ENCODE results near the gene RASSF3.

Gene RASSF3

GRCh38 chr12:64737539-64737938 lies 127.2 kb downstream of the RASSF3 start:
- ATAC-seq: no peak
- TF ChIP-seq SNAI2 (CRISPR knock-in tag; IDR thresholded peaks at IDR 0.05) (no peak), ZNF565 (CRISPR knock-in tag; conservative IDR thresholded peaks at IDR 0.05; ENCODE audit: low read depth) (no peak), ZFP3 (CRISPR knock-in tag; IDR thresholded peaks at IDR 0.05) (no peak), PATZ1 (CRISPR knock-in tag; IDR thresholded peaks at IDR 0.05; ENCODE audit: borderline replicate concordance) (no peak), ZNF70 (CRISPR knock-in tag; IDR thresholded peaks at IDR 0.05) (no peak), ISL1 (CRISPR knock-in tag; IDR thresholded peaks at IDR 0.05) (no peak), ESRRG (CRISPR knock-in tag; IDR thresholded peaks at IDR 0.05) (no peak), TOX (CRISPR knock-in tag; IDR thresholded peaks at IDR 0.05; ENCODE audit: borderline replicate concordance) (no peak), PPARA (CRISPR knock-in tag; IDR thresholded peaks at IDR 0.05; ENCODE audit: borderline replicate concordance) (no peak), GLIS3 (CRISPR knock-in tag; IDR thresholded peaks at IDR 0.05) (no peak), CSDC2 (CRISPR knock-in tag; IDR thresholded peaks at IDR 0.05) (no peak), CREB5 (CRISPR knock-in tag; IDR thresholded peaks at IDR 0.05; ENCODE audit: low read depth) (no peak)
- TF ChIP-seq, protein P1, sequence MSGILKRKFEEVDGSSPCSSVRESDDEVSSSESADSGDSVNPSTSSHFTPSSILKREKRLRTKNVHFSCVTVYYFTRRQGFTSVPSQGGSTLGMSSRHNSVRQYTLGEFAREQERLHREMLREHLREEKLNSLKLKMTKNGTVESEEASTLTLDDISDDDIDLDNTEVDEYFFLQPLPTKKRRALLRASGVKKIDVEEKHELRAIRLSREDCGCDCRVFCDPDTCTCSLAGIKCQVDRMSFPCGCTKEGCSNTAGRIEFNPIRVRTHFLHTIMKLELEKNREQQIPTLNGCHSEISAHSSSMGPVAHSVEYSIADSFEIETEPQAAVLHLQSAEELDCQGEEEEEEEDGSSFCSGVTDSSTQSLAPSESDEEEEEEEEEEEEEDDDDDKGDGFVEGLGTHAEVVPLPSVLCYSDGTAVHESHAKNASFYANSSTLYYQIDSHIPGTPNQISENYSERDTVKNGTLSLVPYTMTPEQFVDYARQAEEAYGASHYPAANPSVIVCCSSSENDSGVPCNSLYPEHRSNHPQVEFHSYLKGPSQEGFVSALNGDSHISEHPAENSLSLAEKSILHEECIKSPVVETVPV (CRISPR knock-in tag; IDR thresholded peaks at IDR 0.05): no peak

- TF ChIP-seq BACH2 (CRISPR knock-in tag; IDR thresholded peaks at IDR 0.05; ENCODE audit: borderline replicate concordance) (no peak), TCF4 (CRISPR knock-in tag; IDR thresholded peaks at IDR 0.05; ENCODE audit: borderline replicate concordance) (no peak), OSR1 (CRISPR knock-in tag; IDR thresholded peaks at IDR 0.05) (no peak), ZNF565 (CRISPR knock-in tag; conservative IDR thresholded peaks at IDR 0.05; ENCODE audit: low read depth) (no peak), SNAI2 (CRISPR knock-in tag; IDR thresholded peaks at IDR 0.05) (no peak), CSDC2 (CRISPR knock-in tag; IDR thresholded peaks at IDR 0.05) (no peak), PATZ1 (CRISPR knock-in tag; IDR thresholded peaks at IDR 0.05; ENCODE audit: borderline replicate concordance) (no peak), ESRRG (CRISPR knock-in tag; IDR thresholded peaks at IDR 0.05) (no peak), RARB (CRISPR knock-in tag; IDR thresholded peaks at IDR 0.05) (no peak), TOX (CRISPR knock-in tag; IDR thresholded peaks at IDR 0.05; ENCODE audit: borderline replicate concordance) (no peak), ZC3H10 (CRISPR knock-in tag; IDR thresholded peaks at IDR 0.05) (no peak), ZFP30 (CRISPR knock-in tag; IDR thresholded peaks at IDR 0.05) (no peak), ISL1 (CRISPR knock-in tag; IDR thresholded peaks at IDR 0.05) (no peak), ZNF8 (CRISPR knock-in tag; IDR thresholded peaks at IDR 0.05) (no peak), POU6F1 (CRISPR knock-in tag; IDR thresholded peaks at IDR 0.05; ENCODE audit: borderline replicate concordance, low read depth) (no peak), ZFP3 (CRISPR knock-in tag; IDR thresholded peaks at IDR 0.05) (no peak), PPARA (CRISPR knock-in tag; IDR thresholded peaks at IDR 0.05; ENCODE audit: borderline replicate concordance) (no peak), CREB5 (CRISPR knock-in tag; IDR thresholded peaks at IDR 0.05; ENCODE audit: low read depth) (no peak), GLIS3 (CRISPR knock-in tag; IDR thresholded peaks at IDR 0.05) (no peak)
- TF ChIP-seq, protein P2, sequence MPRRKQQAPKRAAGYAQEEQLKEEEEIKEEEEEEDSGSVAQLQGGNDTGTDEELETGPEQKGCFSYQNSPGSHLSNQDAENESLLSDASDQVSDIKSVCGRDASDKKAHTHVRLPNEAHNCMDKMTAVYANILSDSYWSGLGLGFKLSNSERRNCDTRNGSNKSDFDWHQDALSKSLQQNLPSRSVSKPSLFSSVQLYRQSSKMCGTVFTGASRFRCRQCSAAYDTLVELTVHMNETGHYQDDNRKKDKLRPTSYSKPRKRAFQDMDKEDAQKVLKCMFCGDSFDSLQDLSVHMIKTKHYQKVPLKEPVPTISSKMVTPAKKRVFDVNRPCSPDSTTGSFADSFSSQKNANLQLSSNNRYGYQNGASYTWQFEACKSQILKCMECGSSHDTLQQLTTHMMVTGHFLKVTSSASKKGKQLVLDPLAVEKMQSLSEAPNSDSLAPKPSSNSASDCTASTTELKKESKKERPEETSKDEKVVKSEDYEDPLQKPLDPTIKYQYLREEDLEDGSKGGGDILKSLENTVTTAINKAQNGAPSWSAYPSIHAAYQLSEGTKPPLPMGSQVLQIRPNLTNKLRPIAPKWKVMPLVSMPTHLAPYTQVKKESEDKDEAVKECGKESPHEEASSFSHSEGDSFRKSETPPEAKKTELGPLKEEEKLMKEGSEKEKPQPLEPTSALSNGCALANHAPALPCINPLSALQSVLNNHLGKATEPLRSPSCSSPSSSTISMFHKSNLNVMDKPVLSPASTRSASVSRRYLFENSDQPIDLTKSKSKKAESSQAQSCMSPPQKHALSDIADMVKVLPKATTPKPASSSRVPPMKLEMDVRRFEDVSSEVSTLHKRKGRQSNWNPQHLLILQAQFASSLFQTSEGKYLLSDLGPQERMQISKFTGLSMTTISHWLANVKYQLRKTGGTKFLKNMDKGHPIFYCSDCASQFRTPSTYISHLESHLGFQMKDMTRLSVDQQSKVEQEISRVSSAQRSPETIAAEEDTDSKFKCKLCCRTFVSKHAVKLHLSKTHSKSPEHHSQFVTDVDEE (CRISPR knock-in tag; IDR thresholded peaks at IDR 0.05): no peak
- ATAC-seq: no peak
These were observed 129.5 kb downstream of the RASSF3 start for GRCh38 chr12:64739778-64740177.

Data from SK-N-SH treated with all-trans-retinoic acid at 6 μM for 48 hours (cell line).